HepG2 (cell line): ENCODE results near the gene IGF2BP3. TPM values are rescaled to one million over a fixed set of nuclear protein-coding genes. Genes with fewer than 3 reads are reported as not detected.

Experiments
- ATM ChIP-seq: fragments of 450-650 bp; IDR thresholded peaks from 2 replicates; pipeline ENCODE4 v1.7.1; 2017; ENCODE audit warnings: mild to moderate bottlenecking, borderline replicate concordance
- CBX2 ChIP-seq, 2 experiments: fragments of 200-600 bp in 1 of 2; sonication (generic); formaldehyde crosslinking in 1 of 2; IDR thresholded peaks; 2 replicates each; pipeline versions ENCODE4 v1.7.0 to v1.8.1; 2018 to 2022; ENCODE audit warnings: low read depth in 2 of 2, low read length in 1 of 2, mild to moderate bottlenecking in 1 of 2, missing genetic modification reagents in 1 of 2
- FOSL2 ChIP-seq: sonication (generic); formaldehyde crosslinking; IDR thresholded peaks from 2 replicates; pipeline ENCODE4 v1.4.0; 2020; ENCODE audit warnings: missing genetic modification reagents
- GABPB1 ChIP-seq: IDR thresholded peaks from 2 replicates; pipeline ENCODE4 v1.6.1; 2016; ENCODE audit warnings: mild to moderate bottlenecking, missing genetic modification reagents, moderate library complexity, missing compliant biosample characterization
- GTF3A ChIP-seq: sonication (generic); formaldehyde crosslinking; conservative IDR thresholded peaks from 2 replicates; pipeline ENCODE4 v1.4.0; 2020; ENCODE audit warnings: mild to moderate bottlenecking, missing genetic modification reagents
- HNF1B ChIP-seq: sonication (generic); formaldehyde crosslinking; IDR thresholded peaks from 2 replicates; pipeline ENCODE4 v1.5.1; 2020; ENCODE audit warnings: mild to moderate bottlenecking, moderate library complexity, missing genetic modification reagents
- HOXA3 ChIP-seq: sonication (generic); formaldehyde crosslinking; IDR thresholded peaks from 2 replicates; pipeline ENCODE4 v1.5.0; 2020; ENCODE audit warnings: missing genetic modification reagents
- KDM1A ChIP-seq: IDR thresholded peaks from 2 replicates; pipeline ENCODE4 v1.6.1; 2016; ENCODE audit warnings: missing compliant biosample characterization
- KMT2A ChIP-seq: sonication (generic); formaldehyde crosslinking; IDR thresholded peaks from 2 replicates; pipeline ENCODE4 v1.4.0; 2020; ENCODE audit warnings: missing genetic modification reagents
- MEIS2 ChIP-seq: sonication (generic); formaldehyde crosslinking; IDR thresholded peaks from 2 replicates; pipeline ENCODE4 v1.9.0; 2021; ENCODE audit warnings: mild to moderate bottlenecking, missing genetic modification reagents
- MIER3 ChIP-seq: IDR thresholded peaks from 2 replicates; pipeline ENCODE4 v1.6.1; 2016; ENCODE audit warnings: missing compliant biosample characterization, borderline replicate concordance
- MZF1 ChIP-seq: sonication (generic); formaldehyde crosslinking; IDR thresholded peaks from 2 replicates; pipeline ENCODE4 v1.8.1; 2023; ENCODE audit warnings: mild to moderate bottlenecking, missing genetic modification reagents, borderline replicate concordance
- NKX3-1 ChIP-seq: sonication (generic); formaldehyde crosslinking; IDR thresholded peaks from 2 replicates; pipeline ENCODE4 v1.5.0; 2020; ENCODE audit warnings: missing genetic modification reagents
- PHF20 ChIP-seq: sonication (generic); formaldehyde crosslinking; IDR thresholded peaks from 2 replicates; pipeline ENCODE4 v1.5.0; 2020; ENCODE audit warnings: mild to moderate bottlenecking, missing genetic modification reagents
- POGZ ChIP-seq: sonication (generic); formaldehyde crosslinking; IDR thresholded peaks from 2 replicates; pipeline ENCODE4 v1.4.0; 2020; ENCODE audit warnings: mild to moderate bottlenecking, missing genetic modification reagents
- RARG ChIP-seq: sonication (generic); formaldehyde crosslinking; IDR thresholded peaks from 2 replicates; pipeline ENCODE4 v1.4.0; 2020; ENCODE audit warnings: low read depth, mild to moderate bottlenecking, missing genetic modification reagents
- RNF2 ChIP-seq: fragments of 450-650 bp; conservative IDR thresholded peaks from 2 replicates; pipeline ENCODE4 v1.6.1; 2016; ENCODE audit warnings: low read depth
- SNAPC2 ChIP-seq: sonication (generic); formaldehyde crosslinking; IDR thresholded peaks from 2 replicates; pipeline ENCODE4 v1.8.1; 2022; ENCODE audit warnings: mild to moderate bottlenecking, missing genetic modification reagents
- TBX2 ChIP-seq: sonication (generic); formaldehyde crosslinking; IDR thresholded peaks from 2 replicates; pipeline ENCODE4 v1.5.0; 2020; ENCODE audit warnings: missing genetic modification reagents, mild to moderate bottlenecking, borderline replicate concordance
- TBX3 ChIP-seq: fragments of 450-650 bp; IDR thresholded peaks from 2 replicates; pipeline ENCODE4 v1.6.1; 2017; ENCODE audit warnings: antibody characterized with exemption, mild to moderate bottlenecking, inconsistent platforms, borderline replicate concordance
- U2AF1 ChIP-seq: fragments of 200-400 bp; formaldehyde crosslinking; optimal IDR thresholded peaks from 2 replicates; pipeline ENCODE3; 2017; ENCODE audit warnings: mild to moderate bottlenecking, low read depth, low read length
- ZBTB21 ChIP-seq: sonication (generic); formaldehyde crosslinking; IDR thresholded peaks from 2 replicates; pipeline ENCODE4 v1.4.0; 2020; ENCODE audit warnings: missing genetic modification reagents
- ZNF260 ChIP-seq: sonication (generic); formaldehyde crosslinking; IDR thresholded peaks from 2 replicates; pipeline ENCODE4 v1.4.0; 2020; ENCODE audit warnings: missing genetic modification reagents, low read depth, mild to moderate bottlenecking, borderline replicate concordance
- ZNF281 ChIP-seq: sonication (generic); formaldehyde crosslinking; IDR thresholded peaks from 2 replicates; pipeline ENCODE4 v1.4.0; 2020; ENCODE audit warnings: missing genetic modification reagents, borderline replicate concordance
- ZNF615 ChIP-seq: sonication (generic); formaldehyde crosslinking; IDR thresholded peaks from 2 replicates; pipeline ENCODE4 v1.5.0; 2020; ENCODE audit warnings: mild to moderate bottlenecking, missing genetic modification reagents, borderline replicate concordance
- ZNF678 ChIP-seq: sonication (generic); formaldehyde crosslinking; IDR thresholded peaks from 2 replicates; pipeline ENCODE4 v1.4.0; 2020; ENCODE audit warnings: mild to moderate bottlenecking, missing genetic modification reagents
- ZNF766 ChIP-seq: sonication (generic); formaldehyde crosslinking; IDR thresholded peaks from 2 replicates; pipeline ENCODE4 v1.5.0; 2020; ENCODE audit warnings: missing genetic modification reagents, borderline replicate concordance
- polyA plus RNA-seq, 8 experiments: library from polyadenylated mRNA; depleted of rRNA in 3 of 8; stranded (reverse) in 7 of 8; unstranded in 1 of 8; fragments of >200 nt; fragmentation: Illumina TruSeq in 4 of 8; extraction: Trizol in 4 of 8; gene quantifications; 2 replicates each; pipeline versions ENCODE4 v1.2.1 to v1.2.3, GENCODE V29; 2011 to 2016; ENCODE audit warnings: low read depth in 4 of 8, missing spikeins in 1 of 8, mixed read lengths in 1 of 8; ENCODE audit not compliant: insufficient read depth in 1 of 8
- total RNA-seq, 5 experiments: library from RNA; depleted of rRNA; stranded (reverse); fragments of >200 nt; fragmentation: Illumina TruSeq; extraction: Trizol; gene quantifications; 2 replicates each; pipeline ENCODE4 v1.2.3, GENCODE V29; 2016; ENCODE audit warnings: low read depth in 1 of 5

The IGF2BP3 gene
- total and polyA plus RNA-seq, 2 of the 13 experiments (the other 11 are each of a cell fraction or from before 2014, with no cell fraction given): 37.7 to 39.5 TPM

DNA sequence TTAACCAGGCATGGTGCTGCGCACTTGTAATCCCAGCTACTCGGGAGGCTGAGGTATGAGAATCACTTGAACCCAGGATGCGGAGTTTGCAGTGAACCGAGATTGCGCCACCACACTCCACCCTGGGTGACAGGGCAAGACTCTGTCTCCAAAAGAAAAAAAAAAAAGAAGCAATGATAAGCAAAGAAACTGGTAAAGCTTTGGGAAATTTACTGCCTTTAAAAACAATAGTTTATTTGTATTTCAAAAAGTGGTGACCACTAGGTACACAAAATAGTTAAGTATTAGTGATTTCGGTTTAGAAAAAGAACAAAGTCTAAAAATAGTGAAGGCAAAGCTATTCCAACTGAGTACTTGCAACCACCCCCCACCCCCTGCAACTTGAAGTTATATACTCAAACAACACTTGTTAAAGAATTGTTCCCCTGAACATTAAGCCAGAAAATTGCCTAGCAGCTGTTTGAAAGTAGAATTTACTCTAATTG lies 133.4 kb downstream of the IGF2BP3 start (continued):
- TF ChIP-seq MIER3 (CRISPR knock-in tag) (peak; percentile 50; the same call in 1 of the 2 replicates), FOSL2 (CRISPR knock-in tag) (peak; percentile 68), RARG (no peak), ATM (no peak), KMT2A (CRISPR knock-in tag) (no peak), ZBTB21 (CRISPR knock-in tag) (no peak), MZF1 (CRISPR knock-in tag) (no peak), HOXA3 (CRISPR knock-in tag) (peak; percentile 46; the same call in 1 of the 2 replicates), U2AF1 (no peak), GTF3A (CRISPR knock-in tag) (no peak), ZNF260 (CRISPR knock-in tag) (no peak), TBX3 (no peak), TBX2 (CRISPR knock-in tag) (peak; percentile 43; the same call in 1 of the 2 replicates), MEIS2 (CRISPR knock-in tag) (no peak), KDM1A (CRISPR knock-in tag) (peak; percentile 46; the same call in 1 of the 2 replicates), ZNF678 (CRISPR knock-in tag) (no peak), POGZ (CRISPR knock-in tag) (peak; percentile 57; the same call in 1 of the 2 replicates), GABPB1 (CRISPR knock-in tag) (0 out of 2 replicates have a peak, but pooled peaks have one; percentile 11), PHF20 (CRISPR knock-in tag) (no peak), SNAPC2 (CRISPR knock-in tag) (no peak), ZNF766 (CRISPR knock-in tag) (no peak), ZNF281 (CRISPR knock-in tag) (0 out of 2 replicates have a peak, but pooled peaks have one; percentile 16), RNF2 (no peak), HNF1B (CRISPR knock-in tag) (no peak), ZNF615 (CRISPR knock-in tag) (no peak), CBX2 (IDR thresholded peaks at IDR 0.05; ENCODE audit: low read depth, low read length) (no peak), CBX2 (CRISPR knock-in tag; IDR thresholded peaks at IDR 0.05; ENCODE audit: low read depth) (no peak), NKX3-1 (CRISPR knock-in tag) (no peak)
